GM21423 (cell line): ENCODE results near the gene MCTP2.

Source experiments
- ATAC-seq: cut with Tn5 transposase; IDR thresholded peaks from one replicate; pipeline ENCODE4 v1.9.1; 2021; ENCODE audit warnings: mild to moderate bottlenecking, moderate library complexity; ENCODE audit not compliant: unreplicated experiment

MCTP2 gene

GRCh38 chr15:94381384-94381783 lies 150.0 kb downstream of the MCTP2 start:
- no peak for ATAC-seq

DNA sequence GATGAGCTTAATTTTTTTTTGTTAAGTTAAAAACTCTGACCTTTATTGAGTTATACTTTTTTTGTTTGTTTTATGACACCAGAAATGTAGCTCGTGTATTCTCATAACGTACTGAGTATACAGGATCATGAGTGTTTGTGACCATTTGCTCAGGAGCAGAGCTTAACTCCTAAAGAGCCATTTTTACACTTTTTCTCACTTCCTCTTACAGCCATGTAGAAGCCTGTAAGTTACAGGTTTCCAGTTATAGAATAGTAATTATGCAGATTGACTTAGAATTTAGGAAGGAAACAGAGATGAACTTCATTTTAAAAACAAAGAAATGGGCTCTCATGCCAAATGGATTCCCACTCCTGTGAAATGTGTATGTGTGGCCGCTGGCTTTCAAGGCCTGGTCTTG lies 151.7 kb downstream of the MCTP2 start:
- no peak for ATAC-seq

DNA sequence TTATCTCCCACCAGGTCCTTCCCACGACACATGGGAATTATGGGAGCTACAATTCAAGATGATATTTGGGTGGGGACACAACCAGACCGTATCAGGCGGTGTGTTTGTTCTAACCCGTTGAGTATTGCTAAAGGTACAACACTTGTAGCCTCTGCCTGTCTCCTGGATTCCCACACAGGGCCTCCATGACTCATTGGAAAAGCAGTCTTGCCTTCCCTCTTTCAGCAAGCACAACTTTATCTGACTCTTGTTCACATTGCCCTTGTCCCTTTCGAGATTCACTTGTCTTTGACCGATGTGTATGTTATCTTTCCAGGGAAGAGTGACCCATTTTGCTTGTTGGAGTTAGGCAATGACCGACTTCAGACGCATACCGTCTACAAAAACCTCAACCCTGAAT lies 152.3 kb downstream of the MCTP2 start:
- ATAC-seq = no peak

DNA sequence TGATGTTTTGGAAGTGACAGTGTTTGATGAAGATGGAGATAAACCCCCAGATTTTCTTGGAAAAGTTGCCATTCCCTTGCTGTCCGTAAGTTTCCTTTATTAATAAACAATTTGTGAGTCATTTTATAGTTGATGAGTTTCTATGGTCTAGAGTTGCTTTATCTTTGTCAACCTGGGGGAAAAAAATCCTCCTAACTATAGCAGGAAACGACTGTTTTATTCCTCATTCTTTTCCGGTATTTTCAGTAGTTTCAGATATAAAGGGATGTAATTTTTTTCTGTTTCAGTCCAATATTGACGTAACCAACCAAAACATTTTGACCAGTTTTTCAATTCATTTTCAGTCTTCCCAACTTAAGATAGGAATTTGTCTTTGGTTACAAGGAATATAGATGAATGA lies 154.1 kb downstream of the MCTP2 start:
- ATAC-seq = no peak

DNA sequence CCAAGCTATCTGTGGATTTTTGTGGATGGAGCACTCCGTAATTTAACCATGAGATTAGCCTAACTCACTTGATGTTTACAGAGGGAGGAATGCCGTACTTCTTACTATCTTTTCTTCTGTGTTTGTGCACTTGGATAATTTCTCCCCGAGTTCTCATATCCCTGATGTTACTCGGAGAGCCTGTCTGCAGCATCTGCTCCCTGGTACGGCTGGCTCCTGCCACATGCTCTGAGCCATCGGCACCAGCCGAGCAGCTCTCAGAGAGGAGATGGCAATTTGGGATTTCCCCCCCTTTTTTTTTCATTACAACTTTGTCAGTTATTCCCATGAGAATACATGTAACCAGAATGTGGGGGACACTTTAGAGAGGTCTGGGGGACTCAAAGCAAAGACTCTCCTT lies 155.0 kb downstream of the MCTP2 start:
- no peak for ATAC-seq

DNA sequence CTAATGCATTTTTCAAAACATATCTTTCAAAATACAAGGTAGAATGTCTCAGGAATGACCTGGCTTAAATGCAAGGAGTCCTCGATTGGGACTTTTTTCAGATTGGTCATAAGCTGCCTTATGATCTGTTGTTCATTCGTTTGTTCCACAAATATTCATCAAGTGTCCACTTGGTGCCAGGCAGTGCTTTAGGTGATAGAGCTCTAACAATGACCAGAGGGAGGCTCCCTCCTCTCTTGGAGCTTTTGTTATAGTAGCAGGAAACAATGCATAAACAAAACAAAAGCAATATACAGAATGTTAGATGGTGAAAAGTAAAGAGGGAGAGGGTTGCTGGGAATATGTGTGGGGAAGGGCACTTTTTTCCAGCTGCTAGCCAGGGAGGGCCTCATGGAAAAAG lies 156.1 kb downstream of the MCTP2 start:
- ATAC-seq = no peak

- ATAC-seq = peak; percentile 80
Measured at GRCh38 chr15:94387849-94388441, 156.6 kb downstream of the MCTP2 start.

GRCh38 chr15:94395640-94396039 lies 164.3 kb downstream of the MCTP2 start:
- ATAC-seq = no peak

DNA sequence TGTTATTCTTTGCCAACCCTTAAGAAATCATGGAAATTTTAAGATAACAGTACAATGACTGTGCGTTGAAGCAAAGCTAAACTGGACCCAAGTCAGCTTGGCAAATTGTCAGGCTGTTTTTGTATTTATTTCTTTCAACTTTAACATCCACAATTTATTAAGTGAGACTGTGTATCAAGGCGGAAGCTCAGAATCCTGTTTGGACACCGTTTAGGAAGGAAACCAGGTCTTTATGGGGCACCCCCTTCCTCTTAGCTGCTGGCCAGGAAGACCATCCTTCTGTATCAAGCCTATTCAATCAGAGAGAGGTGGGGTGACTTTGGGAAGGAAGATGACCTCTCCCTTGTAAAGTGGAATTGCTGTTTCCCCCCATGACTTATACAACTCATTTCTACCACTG lies 166.0 kb downstream of the MCTP2 start:
- no peak for ATAC-seq

- no peak for ATAC-seq
Measured at GRCh38 chr15:94398001-94398400, 166.6 kb downstream of the MCTP2 start.

DNA sequence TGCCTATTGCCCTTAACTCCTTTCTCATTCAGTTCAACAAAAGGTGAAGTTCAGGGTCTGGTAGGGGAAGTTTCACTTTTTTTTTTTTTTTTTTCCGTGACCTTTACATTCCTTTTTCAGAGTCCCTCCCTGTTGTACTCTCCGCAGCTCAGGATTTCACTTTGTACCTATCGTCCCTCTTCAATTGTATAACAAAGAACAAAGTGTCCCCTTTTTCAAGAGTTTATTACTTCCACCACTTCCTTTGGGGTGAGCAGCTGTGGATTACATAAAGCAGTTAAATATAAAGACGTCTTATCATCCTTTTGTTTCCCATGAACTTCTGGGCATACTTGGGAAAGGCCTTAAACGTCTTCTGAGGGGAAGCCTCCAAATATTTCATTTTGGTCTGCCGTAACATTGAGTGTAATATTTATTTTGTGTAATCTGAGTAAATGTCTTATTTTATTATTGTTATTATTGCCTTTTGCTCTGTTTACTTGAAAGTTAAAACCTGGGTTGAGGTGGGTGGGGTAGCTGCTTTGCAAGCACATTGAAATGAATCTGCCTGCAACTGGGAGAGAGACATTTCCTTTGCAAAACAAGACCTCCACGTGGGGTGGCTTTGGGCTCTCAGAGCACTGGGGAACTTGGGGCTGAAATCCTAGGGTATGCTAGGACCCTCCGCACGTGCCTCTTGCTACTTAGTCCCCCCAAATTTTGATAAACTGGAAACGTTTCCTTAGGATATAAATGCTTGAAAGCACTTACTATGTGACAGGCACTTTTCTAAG lies 169.4 kb downstream of the MCTP2 start:
- ATAC-seq = no peak

DNA sequence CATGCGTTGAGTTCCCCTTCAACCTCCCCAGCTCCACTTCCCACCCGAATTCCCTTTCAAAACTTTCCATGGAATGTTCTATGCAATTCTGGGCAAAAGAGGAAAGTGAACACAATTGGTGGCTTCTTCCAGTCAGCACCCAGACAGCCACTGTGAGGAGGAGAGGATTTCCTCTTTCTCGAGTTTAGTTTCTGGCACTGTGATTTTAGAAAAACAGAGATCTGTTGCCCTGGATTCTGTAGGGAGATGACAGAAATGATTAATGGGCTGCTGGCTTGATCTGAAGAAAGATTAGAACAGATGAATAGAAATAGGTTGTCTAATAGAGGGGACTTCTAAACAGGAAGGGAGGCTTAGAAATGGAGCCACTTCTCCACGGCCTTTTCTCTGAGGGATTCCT lies 172.0 kb downstream of the MCTP2 start:
- no peak for ATAC-seq

DNA sequence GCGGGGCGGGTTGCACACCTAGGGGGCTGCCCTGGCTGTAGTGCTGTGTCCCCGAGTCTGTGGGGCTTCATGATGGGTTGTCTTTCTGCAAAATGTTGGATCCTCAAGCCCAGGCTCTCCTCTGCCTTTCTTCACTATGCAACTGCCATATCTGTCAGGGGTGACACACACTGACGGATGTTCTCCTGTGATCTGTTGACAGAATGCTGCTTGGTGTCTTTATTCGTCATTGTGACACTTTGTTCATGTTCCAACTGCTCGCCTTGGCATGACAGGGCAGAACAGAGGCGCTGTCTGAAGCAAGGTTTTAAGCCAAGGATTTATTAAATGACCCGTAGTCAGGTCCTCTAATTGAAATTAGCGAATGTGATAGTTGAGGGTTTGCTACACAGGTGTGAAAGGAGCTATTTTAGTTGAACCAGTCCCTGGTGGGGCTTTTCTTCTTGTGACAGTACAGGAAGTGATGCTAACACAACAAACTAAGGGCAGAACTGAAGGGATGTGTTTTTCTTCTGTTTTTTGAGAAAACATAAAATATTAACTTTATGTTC lies 173.4 kb downstream of the MCTP2 start:
- no peak for ATAC-seq

GRCh38 chr15:94411285-94411684 lies 179.9 kb downstream of the MCTP2 start:
- ATAC-seq = no peak

DNA sequence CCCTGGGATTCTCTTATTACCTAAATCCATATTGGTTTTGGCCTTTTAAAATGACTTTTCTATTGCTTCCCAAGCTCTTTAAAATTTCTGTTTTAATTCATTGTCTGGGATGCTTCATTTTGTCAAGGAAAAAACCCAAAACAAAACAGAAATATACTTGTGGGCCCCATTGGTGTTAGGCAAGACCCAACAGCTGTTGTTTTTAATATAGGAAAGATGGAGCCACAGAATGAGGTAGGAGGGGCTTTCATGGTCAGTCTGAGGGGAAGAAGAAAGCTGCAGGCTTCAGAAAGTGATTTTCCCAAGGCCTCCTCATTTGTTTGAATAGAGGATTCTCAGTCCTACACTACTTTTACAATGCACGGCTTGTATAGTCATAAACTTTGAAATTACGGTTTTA lies 180.5 kb downstream of the MCTP2 start:
- no peak for ATAC-seq

- ATAC-seq = peak; percentile 74
Measured at GRCh38 chr15:94412979-94413746, 181.8 kb downstream of the MCTP2 start.

DNA sequence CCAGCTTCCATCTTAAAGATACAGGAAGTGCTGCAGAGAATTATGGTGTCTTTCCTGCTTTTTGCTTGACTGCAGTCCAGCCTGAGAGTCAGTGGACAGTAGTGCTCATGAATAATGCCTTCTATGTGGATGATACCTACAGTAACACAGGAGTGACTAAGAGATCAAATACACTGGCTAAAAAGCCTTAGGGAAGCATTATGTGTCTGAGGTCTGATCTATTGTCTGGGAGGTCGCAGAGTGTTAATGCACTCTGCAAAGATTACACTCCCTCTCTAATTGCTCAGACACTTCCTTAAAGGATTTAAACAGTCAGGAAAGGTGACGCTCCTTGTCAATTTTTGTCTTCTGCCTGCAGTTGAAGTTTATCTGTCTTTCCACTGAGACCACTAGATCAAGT lies 183.6 kb downstream of the MCTP2 start:
- no peak for ATAC-seq

DNA sequence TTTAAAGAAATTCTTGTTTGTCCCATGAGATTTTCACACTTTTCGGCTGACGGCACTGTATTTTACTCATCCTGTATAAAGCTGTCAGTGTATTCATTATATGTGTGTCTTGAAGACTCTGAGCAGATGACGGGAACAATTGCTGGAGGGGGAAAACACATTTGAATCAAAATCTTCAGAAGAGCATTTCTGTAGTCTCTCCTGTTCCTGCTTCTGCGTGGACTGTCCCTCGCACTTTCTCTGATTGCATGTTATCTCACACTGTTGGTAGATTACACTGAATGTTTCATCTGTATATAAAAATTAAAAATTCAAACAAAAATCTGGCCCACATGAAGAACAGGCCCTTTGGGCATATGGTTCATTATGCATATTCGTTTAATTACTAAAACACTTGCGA lies 184.9 kb downstream of the MCTP2 start:
- ATAC-seq = no peak

- ATAC-seq = no peak
Measured at GRCh38 chr15:94416820-94417219, 185.5 kb downstream of the MCTP2 start.

- no peak for ATAC-seq
Measured at GRCh38 chr15:94417501-94418293, 186.3 kb downstream of the MCTP2 start.

GRCh38 chr15:94421706-94422105 lies 190.3 kb downstream of the MCTP2 start:
- no peak for ATAC-seq
